Skin of body (tissue), 2 donors: ENCODE data around the gene DENND6B. TPM values are rescaled to one million over a fixed set of nuclear protein-coding genes. Genes with fewer than 3 reads are reported as not detected.

Experiments
- DNase-seq: peaks from one replicate; lab custom pipeline; 2025; lab: John Stamatoyannopoulos, UW
- total RNA-seq: library from RNA; depleted of rRNA; stranded (reverse); fragments of >200 nt; gene quantifications from one replicate; pipeline ENCODE4 v1.2.3, GENCODE V29; 2014

The DENND6B gene
- total RNA-seq, 1 donor from 2014 or later: 2.9 TPM

- DNase-seq: no peak
Observed at GRCh38 chr22:50304528-50305392, 22.1 kb downstream of the DENND6B start.

GRCh38 chr22:50303848-50304527, 22.8 kb downstream of the DENND6B start:
- no peak for DNase-seq

- no peak for DNase-seq
Observed at GRCh38 chr22:50303515-50303847, 23.3 kb downstream of the DENND6B start.

- DNase-seq: no peak
Observed at GRCh38 chr22:50302564-50302963, 24.2 kb downstream of the DENND6B start.

- DNase-seq: no peak
Observed at GRCh38 chr22:50302041-50302541, 24.7 kb downstream of the DENND6B start.

- DNase-seq: no peak
Observed at GRCh38 chr22:50301581-50301991, 25.2 kb downstream of the DENND6B start.

- no peak for DNase-seq
Observed at GRCh38 chr22:50300620-50301257, 26.1 kb downstream of the DENND6B start.

- DNase-seq: no peak
Observed at GRCh38 chr22:50299785-50300619, 26.8 kb downstream of the DENND6B start.

GRCh38 chr22:50298937-50299784, 27.7 kb downstream of the DENND6B start:
- DNase-seq: peak; percentile 22

GRCh38 chr22:50298266-50298637, 28.6 kb downstream of the DENND6B start:
- DNase-seq: no peak

GRCh38 chr22:50297510-50298265, 29.1 kb downstream of the DENND6B start:
- no peak for DNase-seq

- DNase-seq: no peak
Observed at GRCh38 chr22:50296658-50297490, 29.9 kb downstream of the DENND6B start.

GRCh38 chr22:50294319-50294656, 32.5 kb downstream of the DENND6B start:
- DNase-seq: no peak

- no peak for DNase-seq
Observed at GRCh38 chr22:50293441-50294318, 33.1 kb downstream of the DENND6B start.

- no peak for DNase-seq
Observed at GRCh38 chr22:50292643-50293440, 34.0 kb downstream of the DENND6B start.

- no peak for DNase-seq
Observed at GRCh38 chr22:50289942-50290630, 36.7 kb downstream of the DENND6B start.
